C1 segment of cervical spinal cord (tissue), 14 donors: ENCODE measurements around the gene LEF1.

Experiments
- DNase-seq, 14 donors: peaks; one replicate each; lab custom pipeline; 2025; lab: John Stamatoyannopoulos, UW

The LEF1 gene

DNA sequence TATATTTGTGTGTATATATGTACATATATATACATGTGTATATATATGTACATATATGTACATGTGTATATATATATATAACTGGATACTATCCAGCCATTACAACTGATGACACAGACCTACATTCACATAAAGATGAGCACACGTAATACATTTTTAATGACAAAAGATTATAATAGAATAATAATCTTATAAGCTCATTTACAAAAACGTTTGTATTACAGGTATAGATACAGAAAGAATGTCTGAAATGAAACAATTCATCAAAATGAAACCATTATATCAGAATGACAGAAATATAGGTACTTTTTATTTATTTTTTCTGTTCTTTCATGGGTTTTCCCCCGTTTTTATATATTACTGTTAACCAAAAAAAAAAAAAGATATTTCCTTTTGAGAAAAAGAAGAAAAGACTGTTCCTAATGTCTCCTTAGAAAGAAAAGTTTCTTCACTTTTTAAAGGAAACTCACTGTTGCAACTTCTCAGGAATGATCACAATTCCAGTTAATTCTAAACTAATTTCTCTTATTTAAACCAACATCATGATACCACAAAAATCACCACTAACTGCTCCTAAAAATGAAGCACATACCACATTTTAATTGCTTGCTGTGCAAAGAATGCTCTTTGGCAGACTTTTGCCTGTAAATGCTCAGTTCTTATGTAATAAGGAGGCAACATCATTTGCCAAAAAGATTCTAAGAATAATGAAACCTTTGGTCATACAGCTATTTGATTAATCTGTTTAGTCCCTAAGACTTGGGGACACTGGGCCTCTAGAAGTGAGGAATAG, 18.9 kb downstream of the LEF1 start:
- no peak for DNase-seq

GRCh38 chr4:108148316-108148715, 20.4 kb downstream of the LEF1 start:
- no peak for DNase-seq

DNA sequence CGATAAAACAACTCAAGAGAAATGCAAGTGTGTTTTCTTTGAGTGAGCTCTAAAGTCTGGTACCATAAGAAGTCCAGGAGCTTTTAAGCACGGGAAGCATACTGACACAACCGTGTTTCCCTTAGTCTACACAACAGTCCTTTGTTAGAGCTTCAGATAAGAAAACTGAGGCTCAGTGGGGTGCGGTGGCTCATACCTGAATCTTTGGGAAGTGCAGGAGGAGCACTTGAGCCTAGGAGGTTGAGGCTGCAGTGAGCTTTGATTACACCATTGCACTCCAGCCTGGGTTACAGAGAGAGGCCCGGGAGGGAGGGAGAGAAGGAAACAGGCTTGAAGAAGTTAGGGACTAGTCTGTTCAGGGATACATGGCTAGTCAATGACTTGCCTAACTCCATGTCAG, 21.9 kb downstream of the LEF1 start:
- DNase-seq, result no peak

GRCh38 chr4:108146336-108146735, 22.4 kb downstream of the LEF1 start:
- DNase-seq, result no peak

- no peak for DNase-seq
These were observed 24.3 kb downstream of the LEF1 start for GRCh38 chr4:108144451-108144850.

DNA sequence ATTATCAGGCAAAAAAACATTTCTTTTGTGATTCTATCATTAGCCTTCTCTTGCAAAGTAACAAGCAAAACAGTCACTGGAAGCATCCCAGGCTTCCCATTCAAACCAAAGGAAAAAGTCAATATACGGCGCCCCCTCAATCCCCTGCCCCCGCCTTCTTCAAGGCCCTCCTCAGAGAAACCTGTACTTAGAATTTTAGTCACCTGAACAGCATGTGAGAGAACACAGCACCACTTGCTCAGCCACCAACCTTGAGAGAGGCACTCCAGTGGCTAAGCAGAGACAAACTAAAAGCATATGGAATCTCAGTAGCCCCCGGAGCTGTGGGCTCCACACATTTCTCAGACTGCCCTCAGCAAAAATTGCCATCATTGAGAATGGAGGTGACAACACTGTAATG, 25.2 kb downstream of the LEF1 start:
- no peak for DNase-seq

DNA sequence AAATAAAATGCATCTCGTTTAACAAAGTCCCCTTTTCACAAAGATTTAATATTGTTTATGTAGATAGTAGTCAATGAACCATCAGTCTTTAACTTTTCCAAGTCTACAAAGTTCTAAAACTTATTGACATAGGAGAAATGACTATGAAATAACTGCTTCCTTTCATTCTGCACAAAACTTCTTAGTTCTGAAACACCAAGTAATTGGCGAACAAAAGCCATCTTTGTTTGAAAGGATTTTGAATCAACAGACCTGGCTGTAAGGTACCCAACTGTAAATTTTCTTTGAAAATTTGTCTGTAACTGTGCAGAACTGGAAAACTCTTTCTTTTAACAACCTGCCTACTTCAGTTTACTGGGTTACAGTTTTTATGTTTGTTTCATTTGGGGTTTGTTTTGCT, 25.9 kb downstream of the LEF1 start:
- DNase-seq, result no peak

- no peak for DNase-seq
These were observed 27.4 kb downstream of the LEF1 start for GRCh38 chr4:108141213-108141950.

DNA sequence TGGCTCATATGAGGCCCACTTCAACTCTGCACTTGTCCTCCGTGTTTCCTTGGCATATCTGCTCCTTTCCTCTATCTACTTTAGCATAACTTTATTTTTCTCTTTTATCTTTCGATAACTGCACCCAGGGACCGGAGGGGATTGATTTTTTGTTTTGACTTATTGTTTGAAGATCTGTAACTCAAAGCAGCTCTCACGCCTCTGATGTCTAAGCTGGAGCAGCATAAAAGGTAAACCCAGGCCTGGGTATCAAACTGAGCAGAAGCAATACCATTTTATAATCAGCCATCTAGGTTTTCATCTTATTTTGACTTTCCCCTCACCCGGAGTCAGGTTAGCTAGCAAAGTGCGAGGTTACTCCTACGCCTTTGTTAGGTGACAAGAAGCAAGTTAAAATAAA, 28.4 kb downstream of the LEF1 start:
- DNase-seq, result no peak

GRCh38 chr4:108139089-108139488, 29.6 kb downstream of the LEF1 start:
- no peak for DNase-seq

DNA sequence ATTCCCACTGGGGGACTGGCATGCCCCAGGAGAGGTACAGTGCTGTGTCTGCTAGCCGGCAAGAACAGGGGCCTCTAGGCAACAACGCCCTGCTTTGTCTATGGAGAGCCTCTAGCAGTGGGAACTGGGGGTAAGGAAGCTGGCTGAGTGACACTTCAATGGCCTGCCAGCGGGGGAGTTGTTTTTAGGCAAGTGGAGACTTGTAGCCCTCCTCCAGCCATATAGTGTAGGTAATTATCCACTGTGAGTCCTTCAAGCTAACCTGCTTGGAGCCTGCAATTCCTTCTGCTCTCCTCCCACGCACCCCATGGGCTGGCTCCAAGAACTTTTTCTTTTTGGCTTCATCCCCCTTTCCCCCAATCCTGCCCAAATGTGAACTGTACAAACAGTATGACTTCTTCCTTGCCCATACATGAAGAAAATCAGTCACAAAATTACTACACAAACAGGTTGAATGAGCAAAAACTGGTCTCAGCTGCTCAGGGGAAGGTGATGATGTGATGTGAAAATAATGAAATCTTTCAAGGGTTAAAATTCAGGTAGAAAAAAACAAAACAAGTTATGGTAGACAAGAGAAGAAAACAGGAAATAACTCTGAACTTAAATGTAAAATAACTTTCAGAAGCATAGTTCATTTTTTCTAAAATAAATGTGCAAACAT, 33.1 kb downstream of the LEF1 start:
- no peak for DNase-seq

GRCh38 chr4:108130955-108131354, 37.8 kb downstream of the LEF1 start:
- DNase-seq, result no peak

DNA sequence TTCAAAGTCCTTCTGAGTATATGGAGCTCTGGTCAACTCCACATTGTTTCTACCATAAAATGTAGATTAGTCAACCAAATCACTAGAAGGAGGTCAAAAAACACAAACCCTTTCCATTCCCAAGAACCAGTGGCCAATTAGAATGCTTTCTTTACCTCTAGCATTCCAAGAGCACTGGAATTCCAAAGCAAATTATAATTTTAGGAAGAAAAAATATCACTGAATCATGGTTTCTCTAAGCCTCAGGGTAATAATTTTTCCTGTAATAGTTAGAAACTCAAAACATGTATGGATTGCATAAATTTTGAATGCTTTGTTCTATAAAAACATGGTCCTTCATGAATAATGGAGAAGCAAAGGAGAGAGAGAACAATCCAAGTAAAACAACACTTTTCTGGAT, 39.5 kb downstream of the LEF1 start:
- DNase-seq, result no peak

DNA sequence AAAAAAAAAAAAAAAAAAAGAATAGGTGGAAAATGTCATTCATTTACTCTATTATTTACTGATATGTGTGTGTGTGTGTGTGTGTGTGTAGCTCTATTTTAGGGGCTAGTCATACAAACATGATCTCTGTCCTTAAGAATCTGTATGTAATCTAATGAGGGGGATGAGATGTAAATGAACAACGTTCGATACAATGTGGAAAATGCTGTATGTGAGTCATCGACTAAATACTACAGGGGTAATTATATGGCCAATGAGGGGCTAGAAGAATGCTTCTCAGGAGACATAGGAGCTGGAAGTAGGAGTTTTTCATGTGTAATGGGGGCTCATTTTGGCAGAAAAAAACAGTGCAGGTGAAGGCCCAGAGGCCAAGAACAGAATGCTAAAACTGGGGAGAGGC, 41.9 kb downstream of the LEF1 start:
- no peak for DNase-seq

GRCh38 chr4:108120789-108121188, 47.9 kb downstream of the LEF1 start:
- DNase-seq, result no peak

DNA sequence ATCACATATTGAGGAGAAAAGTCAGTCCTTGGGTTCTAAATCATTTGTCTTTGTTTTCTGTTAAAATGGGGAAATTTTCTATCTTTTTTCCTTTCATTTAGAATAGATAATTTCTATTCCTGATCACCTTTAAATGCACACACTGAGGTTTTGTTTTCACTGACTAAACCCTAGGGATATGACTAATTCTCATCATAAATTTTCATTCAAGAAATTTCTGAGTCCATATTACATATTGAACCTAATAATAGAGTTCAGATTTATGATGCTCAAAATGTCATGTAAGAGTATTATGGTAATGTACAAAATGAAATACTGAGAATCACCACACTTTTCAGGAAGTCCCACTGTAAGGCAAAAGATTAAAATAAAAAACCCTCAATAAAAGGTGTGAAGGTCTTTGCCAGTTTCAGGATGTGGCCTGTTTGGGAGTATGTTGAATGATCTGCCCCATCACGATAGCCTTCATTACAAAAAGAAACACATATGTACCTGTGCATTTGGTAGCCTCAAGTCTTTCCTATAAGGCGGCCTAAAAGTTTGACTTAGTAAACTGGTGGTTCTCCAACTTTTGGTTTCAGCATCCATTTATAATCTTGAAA, 49.4 kb downstream of the LEF1 start:
- no peak for DNase-seq

DNA sequence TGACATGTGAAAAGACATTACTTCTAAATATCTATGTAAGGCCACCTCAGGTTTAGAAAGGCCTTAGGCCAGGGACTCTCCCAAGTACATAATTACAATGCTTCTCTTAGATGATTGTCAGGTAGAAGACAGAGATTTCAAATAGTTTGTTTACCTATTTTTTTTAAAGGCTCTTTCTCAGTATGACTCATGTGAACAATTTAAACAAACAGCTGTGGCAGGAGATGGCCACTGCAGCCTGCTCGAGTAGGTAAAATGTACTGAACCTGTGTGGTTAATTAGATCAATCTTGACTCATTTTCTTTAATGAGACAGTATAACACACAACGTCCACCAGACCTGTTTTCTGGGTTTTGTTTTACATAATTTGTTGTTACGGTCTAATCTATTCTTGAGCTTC, 50.2 kb downstream of the LEF1 start:
- DNase-seq, result no peak

GRCh38 chr4:108117418-108118182, 51.1 kb downstream of the LEF1 start:
- DNase-seq, result no peak

GRCh38 chr4:108116423-108117168, 52.1 kb downstream of the LEF1 start:
- DNase-seq, result no peak

GRCh38 chr4:108115168-108115526, 53.6 kb downstream of the LEF1 start:
- DNase-seq, result no peak

DNA sequence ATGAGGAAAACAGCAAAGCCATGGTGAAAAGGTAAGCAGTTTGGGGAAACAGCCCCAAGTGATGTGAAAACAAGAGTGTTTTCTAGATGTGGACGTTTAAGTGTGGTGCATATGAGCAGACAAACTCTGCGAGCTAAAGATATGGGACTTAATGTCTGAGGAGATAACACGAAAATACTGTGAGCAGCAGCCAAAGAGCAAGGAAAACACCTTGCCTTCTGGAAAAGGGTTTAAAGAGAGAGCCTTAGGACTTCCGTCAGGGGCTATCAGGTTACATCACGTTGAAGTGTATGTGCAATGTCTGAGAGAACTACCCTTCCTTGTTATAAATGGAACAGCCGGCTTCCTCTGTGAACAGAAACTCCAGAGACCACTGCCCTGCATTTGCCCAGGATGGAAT, 54.2 kb downstream of the LEF1 start:
- no peak for DNase-seq
